Adipocyte (in vitro differentiated cells): ENCODE results near the gene NDUFB7.
"Not testable (repeated sequence)": the region's sequence is repeated elsewhere in the genome, so short reads cannot be mapped to it uniquely, and the experiment has no call there.

Source experiments
- DNase-seq: peaks from one replicate; pipeline ENCODE4 v3.0.0-alpha.2; 2015; ENCODE audit warnings: low read depth
- H3K27me3 ChIP-seq: replicated peaks from 2 replicates; pipeline ENCODE4 v1.7.0; 2013; ENCODE audit warnings: mild to moderate bottlenecking, low read length, moderate library complexity; ENCODE audit not compliant: control insufficient read depth, insufficient read depth
- H3K36me3 ChIP-seq: 2 replicates; pipeline ENCODE4 v1.7.0; 2013; ENCODE audit warnings: low read length, mild to moderate bottlenecking, moderate library complexity; ENCODE audit not compliant: control insufficient read depth, insufficient read depth, severe bottlenecking
- H3K4me1 ChIP-seq: 2 replicates; pipeline ENCODE4 v1.7.0; 2013; ENCODE audit warnings: mild to moderate bottlenecking, low read length, moderate library complexity; ENCODE audit not compliant: control insufficient read depth, insufficient read depth
- H3K4me3 ChIP-seq: 2 replicates; pipeline ENCODE4 v1.7.0; 2013; ENCODE audit warnings: mild to moderate bottlenecking, low read length, moderate library complexity
- H3K9ac ChIP-seq: 2 replicates; pipeline ENCODE4 v1.7.0; 2013; ENCODE audit warnings: mild to moderate bottlenecking, low read length, moderate library complexity
- H3K9me3 ChIP-seq: 2 replicates; pipeline ENCODE4 v1.7.0; 2013; ENCODE audit warnings: mild to moderate bottlenecking, low read length, moderate library complexity; ENCODE audit not compliant: control insufficient read depth

The NDUFB7 gene

GRCh38 chr19:14599548-14600147 lies 27.8 kb upstream of the NDUFB7 start:
- Histone ChIP-seq H3K27me3 (no peaks in the 10 kb centered on the region), H3K36me3 (no peaks in the 10 kb centered on the region), H3K4me3 (no peak overlapping the region), H3K9me3 (peaks cover 5% of the 10 kb centered on the region), H3K9ac (no peak overlapping the region), H3K4me1 (no peaks in the 10 kb centered on the region)
- no peak for DNase-seq

- H3K27me3 ChIP-seq, result no peaks in the 10 kb centered on the region
- H3K4me3 ChIP-seq, result no peak overlapping the region
- H3K36me3 ChIP-seq, result no peaks in the 10 kb centered on the region
- no peaks in the 10 kb centered on the region for H3K9me3 ChIP-seq
- no peaks in the 10 kb centered on the region for H3K4me1 ChIP-seq
- H3K9ac ChIP-seq, result no peak overlapping the region
- no peak for DNase-seq
Measured at GRCh38 chr19:14595558-14595957, 23.7 kb upstream of the NDUFB7 start.

- H3K4me3 ChIP-seq, H3K4me1 ChIP-seq: not testable (repeated sequence)
Measured at GRCh38 chr19:14589433-14589832, 17.6 kb upstream of the NDUFB7 start.

GRCh38 chr19:14585187-14585586 lies 13.3 kb upstream of the NDUFB7 start:
- H3K9ac ChIP-seq, H3K4me3 ChIP-seq, H3K27me3 ChIP-seq, H3K9me3 ChIP-seq, H3K4me1 ChIP-seq, H3K36me3 ChIP-seq, DNase-seq: not testable (repeated sequence)

More at GRCh38 chr19:14589433-14589832, 17.6 kb upstream of the NDUFB7 start:
- H3K9ac ChIP-seq, H3K27me3 ChIP-seq, DNase-seq, H3K9me3 ChIP-seq, H3K36me3 ChIP-seq: not testable (repeated sequence)

- not testable (repeated sequence) for H3K36me3 ChIP-seq, H3K4me3 ChIP-seq, H3K4me1 ChIP-seq, DNase-seq, H3K9ac ChIP-seq, H3K27me3 ChIP-seq, H3K9me3 ChIP-seq
Measured at GRCh38 chr19:14584372-14584771, 12.5 kb upstream of the NDUFB7 start.

GRCh38 chr19:14582894-14583340 lies 11.1 kb upstream of the NDUFB7 start, which contains the start of gene CLEC17A:
TSS of gene CLEC17A (plus strand) at chr19:14583084. CDS start at chr19:14583161, 77 bp downstream.
- DNase-seq, result no peak
- Histone ChIP-seq H3K9ac (no peak within 1 kb of the TSS), H3K36me3 (no peaks in the 10 kb centered on the region), H3K27me3 (no peaks in the 10 kb centered on the region), H3K4me3 (no peak within 1 kb of the TSS), H3K9me3 (no peaks in the 10 kb centered on the region), H3K4me1 (no peaks in the 10 kb centered on the region)

- H3K36me3 ChIP-seq, result no peaks in the 10 kb centered on the region
- H3K4me1 ChIP-seq, result no peaks in the 10 kb centered on the region
- no peaks in the 10 kb centered on the region for H3K9me3 ChIP-seq
- H3K4me3 ChIP-seq, result no peak overlapping the region
- DNase-seq, result no peak
- H3K9ac ChIP-seq, result no peak overlapping the region
- no peaks in the 10 kb centered on the region for H3K27me3 ChIP-seq
Measured at GRCh38 chr19:14580623-14581237, 8.9 kb upstream of the NDUFB7 start.

- Histone ChIP-seq H3K4me3 (no peak overlapping the region), H3K27me3 (no peaks in the 10 kb centered on the region), H3K4me1 (no peaks in the 10 kb centered on the region), H3K9me3 (no peaks in the 10 kb centered on the region), H3K9ac (no peak overlapping the region), H3K36me3 (no peaks in the 10 kb centered on the region)
- DNase-seq, result no peak
Measured at GRCh38 chr19:14577885-14578427, 6.1 kb upstream of the NDUFB7 start.

- no peaks in the 10 kb centered on the region for H3K9me3 ChIP-seq
- no peaks in the 10 kb centered on the region for H3K36me3 ChIP-seq
- H3K4me3 ChIP-seq, result no peak overlapping the region
- H3K4me1 ChIP-seq, result no peaks in the 10 kb centered on the region
- no peak overlapping the region for H3K9ac ChIP-seq
- no peak for DNase-seq
- no peaks in the 10 kb centered on the region for H3K27me3 ChIP-seq
Measured at GRCh38 chr19:14577264-14577663, 5.4 kb upstream of the NDUFB7 start.

GRCh38 chr19:14576363-14576762 lies 4.5 kb upstream of the NDUFB7 start:
- no peak overlapping the region for H3K9ac ChIP-seq
- no peak overlapping the region for H3K4me3 ChIP-seq
- no peaks in the 10 kb centered on the region for H3K4me1 ChIP-seq
- H3K27me3 ChIP-seq, result no peaks in the 10 kb centered on the region
- no peaks in the 10 kb centered on the region for H3K9me3 ChIP-seq
- DNase-seq, result no peak
- no peaks in the 10 kb centered on the region for H3K36me3 ChIP-seq

GRCh38 chr19:14575428-14575980 lies 3.6 kb upstream of the NDUFB7 start:
- H3K36me3 ChIP-seq, result no peaks in the 10 kb centered on the region
- no peaks in the 10 kb centered on the region for H3K9me3 ChIP-seq
- DNase-seq, result no peak
- no peak overlapping the region for H3K9ac ChIP-seq
- peaks cover 7% of the 10 kb centered on the region for H3K4me1 ChIP-seq
- no peaks in the 10 kb centered on the region for H3K27me3 ChIP-seq
- no peak overlapping the region for H3K4me3 ChIP-seq
